DMS153 treated with DMSO at 0.1 percent for 48 hours (cell line): ENCODE data around the gene YPEL4.
"Not testable (repeated sequence)": the region's sequence is repeated elsewhere in the genome, so short reads cannot be mapped to it uniquely, and the experiment has no call there.

Experiments used
- DNase-seq: peaks from one replicate; lab custom pipeline; 2025; ENCODE audit not compliant: unreplicated experiment; lab: John Stamatoyannopoulos, UW

YPEL4 gene

GRCh38 chr11:57649826-57650738, at the start of gene YPEL4:
Gene YPEL4 (minus strand): TSS chr11:57649912. CDS start chr11:57647107, 2,805 bp downstream.
- DNase-seq: no peak

DNA sequence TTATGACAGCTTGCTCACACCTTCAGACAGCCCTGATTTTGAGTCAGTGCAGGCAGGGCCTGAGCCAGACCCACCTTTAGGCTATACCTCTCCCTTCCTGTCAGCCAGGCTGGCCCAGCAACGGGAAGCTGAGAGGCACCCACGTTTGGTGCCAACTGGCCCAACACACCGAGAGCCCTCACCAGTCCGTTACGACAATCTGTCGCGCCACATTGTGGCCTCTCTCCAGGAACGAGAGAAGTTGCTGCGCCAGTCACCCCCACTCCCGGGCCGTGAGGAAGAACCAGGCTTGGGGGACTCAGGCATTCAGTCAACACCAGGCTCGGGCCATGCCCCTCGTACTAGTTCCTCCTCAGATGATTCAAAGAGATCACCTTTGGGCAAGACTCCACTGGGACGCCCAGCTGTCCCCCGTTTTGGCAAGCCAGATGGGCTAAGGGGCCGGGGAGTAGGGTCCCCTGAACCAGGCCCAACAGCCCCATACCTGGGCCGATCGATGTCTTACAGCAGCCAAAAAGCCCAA, 49.2 kb upstream of the YPEL4 start:
- DNase-seq: no peak

GRCh38 chr11:57690474-57690873, 40.8 kb upstream of the YPEL4 start:
- not testable (repeated sequence) for DNase-seq

GRCh38 chr11:57681168-57681567, 31.5 kb upstream of the YPEL4 start:
- no peak for DNase-seq

- DNase-seq: no peak
Measured at GRCh38 chr11:57680552-57680874, 30.8 kb upstream of the YPEL4 start.

- DNase-seq: no peak
Measured at GRCh38 chr11:57679396-57679795, 29.7 kb upstream of the YPEL4 start.

DNA sequence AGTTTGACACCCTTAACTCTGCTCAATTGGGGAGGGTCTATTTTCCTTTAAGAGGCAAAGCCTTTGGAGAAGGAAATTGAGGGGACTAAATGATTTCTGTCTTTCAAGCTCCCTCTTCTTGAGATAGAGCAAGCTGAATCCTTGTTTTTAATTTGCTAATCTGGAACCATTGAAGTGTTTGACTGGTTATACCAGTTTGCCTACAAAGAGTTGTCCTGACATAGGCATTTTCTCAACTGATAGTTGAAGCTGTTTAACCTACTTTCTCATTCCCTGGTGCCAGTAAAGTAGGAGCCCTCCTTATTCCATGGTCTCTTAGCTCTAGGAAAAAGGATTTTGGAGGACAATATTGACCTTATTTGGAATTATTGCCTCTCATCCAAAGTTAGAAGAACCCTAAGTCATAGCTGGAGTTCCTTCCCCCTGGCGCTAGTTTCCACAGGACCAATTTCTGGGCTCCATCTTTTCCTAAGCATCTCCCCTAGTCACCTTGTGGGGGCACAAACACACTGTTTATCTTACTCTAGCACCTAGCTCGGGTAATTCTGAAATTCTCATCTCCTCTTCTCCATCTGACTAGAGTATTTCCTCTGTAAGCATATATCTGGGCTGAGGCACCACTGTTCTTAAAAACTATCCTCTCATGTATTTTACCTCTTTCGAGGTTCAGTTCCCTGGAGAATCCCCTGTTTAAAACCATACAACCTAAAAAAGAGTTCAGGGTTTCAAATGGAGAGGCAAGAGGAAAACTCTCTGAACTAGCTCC, 25.6 kb upstream of the YPEL4 start:
- no peak for DNase-seq

- DNase-seq: no peak
Measured at GRCh38 chr11:57674251-57674650, 24.5 kb upstream of the YPEL4 start.

- no peak for DNase-seq
Measured at GRCh38 chr11:57668434-57668782, 18.7 kb upstream of the YPEL4 start.

DNA sequence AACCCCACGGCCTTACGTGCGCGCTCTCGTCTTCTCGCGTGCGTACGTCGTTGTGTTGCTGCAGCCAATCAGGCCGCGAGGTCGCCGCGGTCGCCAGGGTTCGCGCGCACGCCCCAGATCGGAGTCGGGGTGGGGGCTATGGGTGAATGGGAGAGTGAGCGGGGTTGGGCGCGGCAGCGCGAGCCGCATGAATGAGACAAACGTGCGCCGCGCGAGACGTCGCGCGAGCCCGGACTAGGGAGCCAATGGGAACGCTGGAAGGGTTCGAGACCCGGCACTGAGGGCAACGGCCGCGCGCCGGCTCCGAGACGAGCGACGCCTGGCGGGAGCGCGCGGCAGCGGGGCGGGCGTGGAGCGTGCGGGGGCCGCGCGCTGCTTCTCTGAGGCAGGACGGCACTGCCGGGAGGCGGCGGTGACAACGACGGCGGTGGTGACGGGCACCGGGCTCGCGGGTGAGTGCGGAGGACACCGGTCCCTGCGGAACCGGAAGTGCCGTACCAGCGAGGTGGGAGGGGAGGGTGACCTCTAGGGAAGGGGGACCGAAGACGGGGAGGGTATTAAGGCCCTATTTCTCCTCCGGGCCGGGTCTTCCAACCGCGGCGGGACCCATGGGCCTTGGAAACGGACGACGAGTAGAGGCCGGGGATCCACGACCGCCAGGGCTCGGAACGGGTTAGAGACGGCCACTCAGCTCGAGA, 18.2 kb upstream of the YPEL4 start, which contains the start of gene ZDHHC5:
Gene ZDHHC5 (plus strand): TSS at position 379 of the 698 bp plus-strand sequence. CDS start 4,977 bp downstream, outside the sequence.
- DNase-seq: peak; percentile 99

DNA sequence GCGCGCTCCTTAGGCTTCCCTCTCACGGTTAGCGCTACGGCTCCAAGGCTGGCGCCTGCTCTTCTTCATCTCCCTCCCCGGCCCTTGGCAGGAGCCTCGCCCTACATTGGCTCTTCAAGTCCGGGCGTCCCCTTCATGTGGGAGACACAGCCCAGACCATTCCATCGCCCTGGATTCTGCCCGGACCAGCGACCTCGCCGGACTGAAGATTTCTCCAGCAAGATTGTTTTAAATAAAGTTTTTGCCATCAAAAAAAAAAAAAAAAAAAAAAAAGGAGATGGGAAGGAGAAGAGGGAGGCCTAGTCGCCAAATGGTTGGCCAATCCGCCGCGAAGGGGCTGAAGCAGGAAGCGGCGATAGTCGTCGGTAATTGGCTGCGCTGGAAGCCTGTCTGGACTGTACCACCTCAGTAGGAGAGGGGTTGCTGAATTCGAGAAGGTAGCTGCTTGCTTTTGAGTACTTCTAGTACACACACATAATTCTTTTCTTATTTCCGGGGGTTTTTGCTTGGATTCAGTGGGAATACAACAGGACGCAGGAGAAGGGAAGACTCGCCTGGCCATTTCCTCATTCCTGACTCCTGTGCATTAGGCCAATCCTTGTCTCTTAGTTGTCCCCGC, 17.5 kb upstream of the YPEL4 start:
- peak; percentile 99 for DNase-seq

GRCh38 chr11:57663975-57664374, 14.3 kb upstream of the YPEL4 start:
- DNase-seq: no peak

DNA sequence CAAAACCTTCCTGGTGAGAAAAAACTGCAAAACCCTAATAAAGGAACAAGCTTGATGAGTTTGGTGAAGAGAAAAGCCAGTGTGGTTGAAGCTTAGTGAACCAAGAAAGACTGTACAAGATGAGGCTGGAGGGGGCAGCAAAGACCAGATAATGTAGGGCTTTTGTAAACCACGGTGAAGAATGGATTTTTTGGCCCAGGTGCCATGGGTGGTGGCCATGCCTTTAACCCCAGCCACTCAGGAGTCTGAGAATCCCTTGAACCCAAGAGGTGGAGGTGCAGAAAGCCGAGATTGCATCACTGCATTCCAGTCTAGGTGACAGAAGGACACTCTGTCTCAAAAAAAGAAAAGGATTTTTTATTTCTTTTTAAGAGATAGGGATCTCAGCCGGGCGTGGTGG, 13.2 kb upstream of the YPEL4 start:
- DNase-seq: no peak

- DNase-seq: no peak
Measured at GRCh38 chr11:57659669-57660068, 10.0 kb upstream of the YPEL4 start.

DNA sequence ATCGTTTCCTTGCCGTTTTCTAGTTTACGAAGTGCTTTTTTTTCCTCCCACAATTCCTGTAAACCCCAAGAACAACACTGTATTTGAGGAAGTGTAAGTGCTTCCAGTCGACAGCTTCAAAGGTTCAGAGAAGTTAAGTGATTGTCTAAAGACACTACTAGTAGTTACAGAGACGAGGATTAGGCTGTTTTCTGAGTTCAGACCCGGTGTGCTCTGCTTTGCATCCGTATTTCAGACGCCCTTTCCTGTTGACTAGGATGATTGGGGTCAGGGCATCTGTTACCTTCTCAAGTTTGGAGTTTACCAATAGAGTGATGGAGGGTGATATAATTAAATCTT, 8.3 kb upstream of the YPEL4 start:
- DNase-seq: no peak

DNA sequence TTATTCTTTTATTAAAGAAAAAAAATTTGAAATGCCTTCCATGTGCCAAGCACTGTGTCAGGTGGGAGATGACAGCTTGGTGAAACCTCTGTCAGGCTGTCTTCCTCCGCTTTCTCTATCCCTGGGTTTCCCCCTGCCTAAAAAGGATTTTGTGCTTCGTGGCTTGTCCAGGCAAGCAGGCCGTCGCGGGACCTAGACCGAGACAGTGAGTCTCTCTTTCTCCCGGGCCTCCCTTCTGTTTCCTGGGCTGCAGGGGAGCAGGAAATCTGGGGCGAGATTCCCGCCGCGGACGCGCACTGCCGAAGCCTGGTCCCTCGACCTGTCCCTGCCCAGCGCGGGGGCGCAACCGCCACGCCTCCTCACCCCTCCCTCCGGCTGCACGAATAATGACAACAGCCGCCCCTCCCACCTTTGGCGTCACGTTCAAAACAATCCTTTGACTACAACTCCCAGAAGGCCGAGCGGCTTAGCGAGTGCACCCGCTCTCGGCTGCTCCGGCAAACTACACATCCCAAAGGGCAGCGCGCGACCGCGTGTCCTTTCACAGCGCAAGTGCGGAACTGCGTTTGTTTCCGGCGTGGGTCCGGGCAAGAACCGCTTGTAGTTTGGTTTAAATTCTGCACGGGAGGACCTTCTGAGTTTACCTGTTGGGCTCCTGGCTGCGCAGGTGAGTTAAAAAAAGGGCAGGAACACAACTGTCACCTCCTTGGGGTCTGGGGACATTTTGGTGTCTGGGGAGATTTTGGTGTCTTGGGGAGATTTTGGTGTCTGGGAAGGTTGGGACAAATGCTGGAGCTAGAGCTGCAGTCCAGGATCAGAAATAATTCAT, 7.7 kb upstream of the YPEL4 start, which contains the start of gene CLP1:
Gene CLP1 (plus strand): TSS at position 569 of the 829 bp plus-strand sequence. CDS start 1,715 bp downstream, outside the sequence.
- peak; percentile 96 for DNase-seq

DNA sequence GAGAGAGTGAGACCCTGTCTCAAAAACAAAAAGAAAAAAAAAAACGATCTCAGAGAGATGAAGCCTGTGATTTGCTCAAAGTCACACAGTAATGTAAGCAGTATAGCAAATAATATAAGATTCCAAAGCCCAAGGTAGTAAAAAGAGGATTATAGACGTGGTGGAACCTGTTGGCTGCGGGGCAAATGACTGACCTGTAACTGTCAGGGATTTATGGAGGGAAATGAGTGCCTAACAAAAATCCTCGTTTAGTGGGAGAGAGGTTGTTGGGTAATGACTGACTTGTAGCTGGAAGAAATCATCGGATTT, 7.1 kb upstream of the YPEL4 start:
- no peak for DNase-seq

DNA sequence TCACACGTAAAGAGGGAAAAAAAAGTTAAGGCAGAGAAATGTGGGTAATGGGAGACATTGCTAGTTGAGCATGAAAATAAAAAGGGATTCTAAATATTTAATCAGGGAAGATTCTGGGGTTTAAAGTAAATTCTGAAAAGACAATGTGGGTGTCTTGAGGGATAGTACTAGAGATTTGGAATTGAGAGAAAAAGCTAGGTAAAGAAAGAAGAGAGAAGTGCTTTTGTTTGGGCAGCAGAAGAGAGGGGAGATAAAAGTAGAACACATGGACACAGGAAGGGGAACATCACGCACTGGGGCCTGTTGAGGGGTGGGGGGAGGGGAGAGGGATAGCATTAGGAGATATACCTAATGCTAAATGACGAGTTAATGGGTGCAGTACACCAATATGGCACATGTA, 3.5 kb upstream of the YPEL4 start:
- no peak for DNase-seq

DNA sequence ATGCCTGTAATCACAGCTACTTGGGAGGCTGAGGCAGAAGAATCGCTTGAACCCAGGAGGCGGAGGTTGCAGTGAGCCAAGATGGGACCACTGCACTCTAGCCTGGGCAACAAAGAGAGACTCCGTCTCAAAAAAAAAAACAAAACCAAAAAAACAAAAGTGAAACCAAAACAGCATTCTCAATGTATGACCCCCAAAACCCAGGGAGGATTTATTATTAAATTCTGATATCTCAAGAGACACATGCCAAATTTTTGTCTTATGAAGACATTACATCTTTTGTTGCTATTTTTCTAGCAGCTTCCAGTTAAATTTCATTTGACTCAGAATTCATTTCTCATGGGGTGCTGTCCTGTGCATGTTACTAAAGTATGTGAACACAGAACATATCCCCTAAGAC, 3.0 kb upstream of the YPEL4 start:
- DNase-seq: no peak

- DNase-seq: not testable (repeated sequence)
Measured at GRCh38 chr11:57652230-57652629, 2.5 kb upstream of the YPEL4 start.
